Adrenal gland (tissue), 12 donors: ENCODE results near the gene RFX1. TPM values are rescaled to one million over a fixed set of nuclear protein-coding genes. Genes with fewer than 3 reads are reported as not detected.

ENCODE experiments used
- DNase-seq, 7 donors: peaks; one replicate each; pipeline ENCODE4 v3.0.0-alpha.2; 2019 to 2020
- H3K27ac ChIP-seq, 5 donors: fragments of 200-600 bp; sonication (generic) in 4 of 5; 1 replicate in 3 of 5; 2 replicates in 2 of 5; pipeline versions ENCODE4 v1.5.1 to v1.8.0; 2016 to 2020; ENCODE audit warnings: mild to moderate bottlenecking in 1 of 5
- H3K27me3 ChIP-seq: fragments of 200-600 bp; 2 replicates; pipeline ENCODE4 v1.8.0; 2021
- H3K36me3 ChIP-seq, 2 donors: fragments of 200-600 bp; replicated peaks in 1 of 2; 1 replicate in 1 of 2; 2 replicates in 1 of 2; pipeline versions ENCODE4 v1.5.1 to v1.8.0; 2018 to 2022
- H3K4me1 ChIP-seq, 2 donors: fragments of 200-600 bp; replicated peaks in 1 of 2; 1 replicate in 1 of 2; 2 replicates in 1 of 2; pipeline versions ENCODE4 v1.5.1 to v1.8.0; 2018 to 2021
- H3K4me3 ChIP-seq, 4 donors: fragments of 200-600 bp; sonication (generic) in 3 of 4; one replicate each; pipeline ENCODE4 v1.5.1; 2016 to 2018
- H3K9me3 ChIP-seq, 3 donors: fragments of 200-600 bp; sonication (generic) in 1 of 3; replicated peaks in 1 of 3; 1 replicate in 2 of 3; 2 replicates in 1 of 3; pipeline versions ENCODE4 v1.5.1 to v1.8.0; 2016 to 2021
- CTCF ChIP-seq, 6 experiments: fragments of 450-650 bp in 4 of 6; fragments of 200-600 bp in 2 of 6; sonication (generic) in 1 of 6; IDR thresholded peaks; 1 replicate in 5 of 6; 2 replicates in 1 of 6; pipeline versions ENCODE4 v1.5.1 to v1.8.0; 2016 to 2021; ENCODE audit warnings: antibody characterized with exemption in 6 of 6, mild to moderate bottlenecking in 2 of 6, moderate library complexity in 1 of 6
- POLR2A ChIP-seq, 2 donors: fragments of 450-650 bp; IDR thresholded peaks; one replicate each; pipeline ENCODE4 v1.6.1; 2017; ENCODE audit warnings: antibody characterized with exemption in 2 of 2, mild to moderate bottlenecking in 2 of 2, moderate library complexity in 1 of 2
- WGBS, 4 donors: extraction: QIAGEN DNeasy Blood & Tissue Kit in 2 of 4; methylation state at CpG; one replicate each; pipeline versions ENCODE4 v1.1.5 to v1.1.7; 2013 to 2017; 5-methylcytosine and 5-hydroxymethylcytosine counted together
- intact Hi-C, 2 donors: fragments of 100-400 bp; cut with DNase I; formaldehyde crosslinking; loops; one replicate each; pipeline versions ENCODE4 v1.14.1 to v1.15.0; 2022 to 2023
- polyA plus RNA-seq, 3 donors: library from polyadenylated mRNA; stranded (reverse); fragments of 200-250 nt in 2 of 3; fragments of 350-450 nt in 1 of 3; fragmentation: Illumina TruSeq in 1 of 3; extraction: RNeasy Lipid Tissue Mini Kit (QIAGEN cat#74804) in 1 of 3; gene quantifications; one replicate each; pipeline ENCODE4 v1.2.3, GENCODE V29; 2013 to 2014
- total RNA-seq, 9 donors: library from RNA; depleted of rRNA in 4 of 9; stranded (reverse); fragments of >200 nt in 4 of 9; fragments of 120-200 nt in 1 of 9; fragmentation: NEBNext Ultra II Directional in 1 of 9; extraction: Animal tissue kit (Norgen Biotek cat#: 25700) in 1 of 9; gene quantifications; one replicate each; pipeline versions ENCODE4 v1.1.0 to v1.2.4, GENCODE V29; 2013 to 2023
- donor health status: healthy with polysubstance abuse.
- donor health status: Bipolar disorder and iron deficiency.
- donor health status: DM: yes; HTN: yes; CAD: no.
- donor health status: DM: no; HTN: no; CAD: no.
- donor health status: DM: no; HTN: no; CAD: no.
- donor health status: DM: yes; HTN: yes; CAD: no.

Gene RFX1
- total and polyA plus RNA-seq, 12 donors: 1.4 to 21.4 (median 7.0) TPM

- no peaks in the 10 kb centered on the region for H3K27me3 ChIP-seq
- intact Hi-C loops: no loop called here
- TF ChIP-seq CTCF (IDR thresholded peaks at IDR 0.05) (no peak), POLR2A (IDR thresholded peaks at IDR 0.05) (no peak)
- DNase-seq: no peak
- peak overlapping the region in 3 of 5 donors; percentile 7 to 66 (median 59) for H3K27ac ChIP-seq
- H3K36me3 ChIP-seq: peaks cover 0 to 3% of the 10 kb centered on the region in 2 donors
- H3K4me3 ChIP-seq: peak overlapping the region in 2 of 4 donors; percentile 22 to 74
- no peaks in the 10 kb centered on the region for H3K9me3 ChIP-seq
- peaks cover 9% of the 10 kb centered on the region in 2 donors for H3K4me1 ChIP-seq
- WGBS, 4 donors: 18 to 37% (median 31%) methylated on average over 3 to 12 of the region's 12 CpGs
Measured at GRCh38 chr19:13979244-13979615, 26.9 kb downstream of the RFX1 start.

- WGBS, 4 donors: 11 to 31% (median 13%) methylated on average over 19 to 74 of the region's 74 CpGs; no CpG with 5 or more reads in 1 of the 4 donors
- Histone ChIP-seq H3K27ac (peak overlapping the region in 4 of 5 donors; percentile 7 to 66 (median 43)), H3K4me1 (peaks cover 9% of the 10 kb centered on the region in 2 donors), H3K36me3 (peaks cover 0 to 3% of the 10 kb centered on the region in 2 donors), H3K27me3 (no peaks in the 10 kb centered on the region), H3K4me3 (peak overlapping the region in 2 of 4 donors; percentile 22 to 74), H3K9me3 (no peaks in the 10 kb centered on the region)
- TF ChIP-seq CTCF (IDR thresholded peaks at IDR 0.05) (no peak), POLR2A (IDR thresholded peaks at IDR 0.05) (no peak)
- peak; percentile 60 to 91 (median 78) for DNase-seq
- intact Hi-C loops: no loop called here
Measured at GRCh38 chr19:13978351-13979243, 27.5 kb downstream of the RFX1 start.

GRCh38 chr19:13977803-13978202 is 28.3 kb downstream of the RFX1 start:
- peaks cover 0 to 10% of the 10 kb centered on the region in 2 donors for H3K36me3 ChIP-seq
- TF ChIP-seq POLR2A (IDR thresholded peaks at IDR 0.05) (no peak), CTCF (IDR thresholded peaks at IDR 0.05) (no peak)

GRCh38 chr19:13976446-13976845 is 29.7 kb downstream of the RFX1 start:
- WGBS, 4 donors: 90 to 94% (median 92%) methylated on average over 12 of the region's 12 CpGs
- Histone ChIP-seq H3K4me3 (no peak overlapping the region), H3K27ac (no peak overlapping the region), H3K27me3 (no peaks in the 10 kb centered on the region), H3K36me3 (peaks cover 0 to 16% of the 10 kb centered on the region in 2 donors), H3K9me3 (no peaks in the 10 kb centered on the region), H3K4me1 (peaks cover 9% of the 10 kb centered on the region in 2 donors)
- TF ChIP-seq POLR2A (IDR thresholded peaks at IDR 0.05) (no peak), CTCF (IDR thresholded peaks at IDR 0.05) (no peak)
- intact Hi-C loops: no loop called here
- DNase-seq: no peak

More at GRCh38 chr19:13977803-13978202, 28.3 kb downstream of the RFX1 start:
- Histone ChIP-seq H3K4me1 (peaks cover 9% of the 10 kb centered on the region in 2 donors), H3K9me3 (no peaks in the 10 kb centered on the region), H3K27ac (peak overlapping the region in 3 of 5 donors; percentile 27 to 66 (median 59)), H3K4me3 (no peak overlapping the region), H3K27me3 (no peaks in the 10 kb centered on the region)
- intact Hi-C loops: no loop called here
- DNase-seq: no peak
- 88 to 94% (median 91%) methylated on average over 2 to 12 of the region's 12 CpGs for WGBS, 4 donors
